Ishikawa (cell line): ENCODE results near the gene NBAS.

ENCODE experiments used
- CEBPB ChIP-seq: IDR thresholded peaks from 2 replicates; pipeline ENCODE4 v1.6.1; 2012
- CREB1 ChIP-seq: IDR thresholded peaks from 2 replicates; pipeline ENCODE4 v1.6.1; 2012; ENCODE audit warnings: low read depth
- EGR1 ChIP-seq: IDR thresholded peaks from 2 replicates; pipeline ENCODE4 v1.6.1; 2012
- EP300 ChIP-seq: IDR thresholded peaks from 2 replicates; pipeline ENCODE4 v1.6.1; 2012; ENCODE audit warnings: borderline replicate concordance
- FOXM1 ChIP-seq: IDR thresholded peaks from 2 replicates; pipeline ENCODE4 v1.6.1; 2012; ENCODE audit warnings: low read depth, borderline replicate concordance
- NFIC ChIP-seq: IDR thresholded peaks from 2 replicates; pipeline ENCODE4 v1.6.1; 2012
- RAD21 ChIP-seq: IDR thresholded peaks from 2 replicates; pipeline ENCODE4 v1.6.1; 2012; ENCODE audit warnings: low read depth
- REST ChIP-seq: IDR thresholded peaks from 2 replicates; pipeline ENCODE4 v1.6.1; 2012; ENCODE audit warnings: low read depth, mild to moderate bottlenecking
- TCF12 ChIP-seq: IDR thresholded peaks from 2 replicates; pipeline ENCODE4 v1.6.1; 2012; ENCODE audit warnings: low read depth
- TEAD4 ChIP-seq: IDR thresholded peaks from 2 replicates; pipeline ENCODE4 v1.6.1; 2012
- YY1 ChIP-seq: IDR thresholded peaks from 2 replicates; pipeline ENCODE4 v1.6.1; 2012; ENCODE audit warnings: low read depth

Gene NBAS

GRCh38 chr2:15117409-15118050 lies 443.6 kb downstream of the NBAS start:
- no peak for TF ChIP-seq RAD21
- TF ChIP-seq EGR1: no peak
- no peak for TF ChIP-seq TEAD4
- TF ChIP-seq FOXM1: no peak
- no peak for TF ChIP-seq EP300
- no peak for TF ChIP-seq REST
- TF ChIP-seq NFIC: no peak
- TF ChIP-seq CREB1: no peak
- no peak for TF ChIP-seq CEBPB
- TF ChIP-seq YY1: no peak
- TF ChIP-seq TCF12: no peak
